GM12891 (cell line): Measurements from ENCODE around the gene ROPN1B.

Source experiments
- DNase-seq: peaks from one replicate; pipeline ENCODE4 v3.0.0; 2011; ENCODE audit warnings: low spot score; ENCODE audit not compliant: insufficient read length
- FAIRE-seq: peaks from 2 replicates; lab custom pipeline; 2011; peaks lifted over from hg19 to GRCh38; lab: Jason Lieb, UNC
- PAX5 ChIP-seq: IDR thresholded peaks from 2 replicates; pipeline ENCODE4 v1.6.1; 2011; ENCODE audit warnings: low read length, moderate library complexity, mild to moderate bottlenecking; ENCODE audit not compliant: insufficient read depth, severe bottlenecking
- POLR2A ChIP-seq: IDR thresholded peaks from 2 replicates; pipeline ENCODE4 v1.6.1; 2011; ENCODE audit warnings: low read depth, low read length, control low read depth
- POLR2AphosphoS5 ChIP-seq: IDR thresholded peaks from 2 replicates; pipeline ENCODE4 v1.6.1; 2011; ENCODE audit warnings: low read depth, low read length, control low read depth
- POU2F2 ChIP-seq: IDR thresholded peaks from 2 replicates; pipeline ENCODE4 v1.6.1; 2011; ENCODE audit warnings: low read depth, mild to moderate bottlenecking, control low read depth, low read length, moderate library complexity
- SPI1 ChIP-seq: IDR thresholded peaks from 2 replicates; pipeline ENCODE4 v1.6.1; 2011; ENCODE audit warnings: low read depth, low read length, control low read depth
- TAF1 ChIP-seq: IDR thresholded peaks from 2 replicates; pipeline ENCODE4 v1.6.1; 2011; ENCODE audit warnings: low read depth, low read length, control low read depth

ROPN1B gene

GRCh38 chr3:126009181-126009580 lies 40.2 kb downstream of the ROPN1B start:
- DNase-seq (no peak), FAIRE-seq (no peak)
- TF ChIP-seq SPI1 (no peak), POLR2AphosphoS5 (no peak), POLR2A (no peak), TAF1 (no peak), POU2F2 (no peak), PAX5 (no peak)

GRCh38 chr3:126013751-126014156 lies 44.8 kb downstream of the ROPN1B start:
- no peak for FAIRE-seq
- DNase-seq, result no peak
- TF ChIP-seq POU2F2 (no peak), POLR2AphosphoS5 (no peak), POLR2A (no peak), TAF1 (no peak), SPI1 (no peak), PAX5 (no peak)

- no peak for DNase-seq
- TF ChIP-seq POLR2A (no peak), PAX5 (no peak), SPI1 (no peak), POLR2AphosphoS5 (no peak), POU2F2 (no peak), TAF1 (no peak)
- no peak for FAIRE-seq
These were observed 45.3 kb downstream of the ROPN1B start for GRCh38 chr3:126014252-126014651.

GRCh38 chr3:126015075-126015474 lies 46.1 kb downstream of the ROPN1B start:
- FAIRE-seq, result no peak
- TF ChIP-seq SPI1 (no peak), POU2F2 (no peak), TAF1 (no peak), POLR2AphosphoS5 (no peak), POLR2A (no peak), PAX5 (no peak)
- no peak for DNase-seq

- FAIRE-seq, result no peak
- TF ChIP-seq POLR2A (no peak), POLR2AphosphoS5 (no peak), SPI1 (no peak), POU2F2 (no peak), PAX5 (no peak), TAF1 (no peak)
- no peak for DNase-seq
These were observed 47.6 kb downstream of the ROPN1B start for GRCh38 chr3:126016616-126017015.

- no peak for FAIRE-seq
- TF ChIP-seq POLR2AphosphoS5, result no peak
- TF ChIP-seq SPI1, result no peak
- TF ChIP-seq POLR2A, result no peak
- TF ChIP-seq TAF1, result no peak
- TF ChIP-seq POU2F2, result no peak
- TF ChIP-seq PAX5, result no peak
- no peak for DNase-seq
These were observed 48.4 kb downstream of the ROPN1B start for GRCh38 chr3:126017362-126017761.

GRCh38 chr3:126018545-126018944 lies 49.6 kb downstream of the ROPN1B start:
- FAIRE-seq (no peak), DNase-seq (no peak)
- TF ChIP-seq PAX5, result no peak
- TF ChIP-seq POLR2AphosphoS5, result no peak
- TF ChIP-seq POU2F2, result no peak
- no peak for TF ChIP-seq SPI1
- TF ChIP-seq TAF1, result no peak
- no peak for TF ChIP-seq POLR2A

- FAIRE-seq (no peak), DNase-seq (no peak)
- TF ChIP-seq POLR2AphosphoS5 (no peak), POLR2A (no peak), SPI1 (peak; percentile 65), TAF1 (no peak), POU2F2 (no peak)
These were observed 50.0 kb downstream of the ROPN1B start for GRCh38 chr3:126018995-126019394.

- TF ChIP-seq TAF1, result no peak
- no peak for TF ChIP-seq POU2F2
- no peak for TF ChIP-seq POLR2AphosphoS5
- TF ChIP-seq POLR2A, result no peak
- TF ChIP-seq SPI1, result no peak
- TF ChIP-seq PAX5, result no peak
- FAIRE-seq (no peak), DNase-seq (no peak)
These were observed 50.7 kb downstream of the ROPN1B start for GRCh38 chr3:126019683-126020082.

GRCh38 chr3:126021224-126021623 lies 52.2 kb downstream of the ROPN1B start:
- FAIRE-seq (no peak), DNase-seq (no peak)
- TF ChIP-seq PAX5 (no peak), POLR2A (no peak), POLR2AphosphoS5 (no peak), SPI1 (no peak), TAF1 (no peak), POU2F2 (no peak)
